ENCODE results near the gene CROCC. TPM values are rescaled to one million over a fixed set of nuclear protein-coding genes. Genes with fewer than 3 reads are reported as not detected.

Gene CROCC
- total and polyA plus RNA-seq, 4 donors, result 2.9 to 8.3 (median 5.1) TPM

DNA sequence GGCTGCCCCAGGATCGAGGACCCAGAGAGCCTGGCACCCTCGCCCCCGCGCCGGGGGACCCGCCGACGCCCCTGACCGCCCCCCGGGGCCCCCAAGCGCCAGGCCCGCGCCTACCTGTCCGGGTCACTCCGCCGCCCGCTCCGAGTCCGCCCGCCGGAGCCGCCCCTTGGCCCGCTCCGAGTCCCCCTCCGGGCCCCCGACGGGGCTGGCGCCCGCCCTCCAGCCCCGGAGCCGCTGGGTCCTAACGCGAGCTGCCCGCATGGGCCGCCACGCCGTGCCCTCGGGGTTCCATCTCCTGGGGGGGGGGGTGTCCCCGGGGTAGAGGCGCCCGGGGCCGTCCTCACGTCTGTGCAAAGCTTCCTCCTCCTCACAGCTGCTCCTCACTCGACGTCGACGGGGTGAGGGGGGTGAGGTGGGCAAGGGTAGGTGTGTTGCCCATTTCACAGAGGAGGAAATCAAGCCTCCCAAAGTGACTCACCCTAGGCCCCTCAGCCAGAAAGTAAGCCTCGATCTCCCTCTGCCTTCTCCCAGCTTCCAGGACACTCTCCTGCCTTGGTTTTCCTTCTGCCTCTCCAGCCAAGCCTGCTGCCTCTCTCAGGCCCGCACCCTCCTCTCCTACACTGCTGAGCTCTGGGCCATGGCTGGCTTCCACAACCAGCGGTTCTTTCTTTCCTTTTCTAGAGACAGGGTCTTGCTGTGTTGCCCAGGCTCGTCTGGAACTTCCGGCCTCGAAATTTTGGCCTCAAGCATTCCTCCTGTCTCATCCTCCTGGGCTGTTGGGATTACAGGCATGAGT lies 58.9 kb downstream of the CROCC start, which contains the start of gene MFAP2 (continued):
- TF ChIP-seq, protein P1, sequence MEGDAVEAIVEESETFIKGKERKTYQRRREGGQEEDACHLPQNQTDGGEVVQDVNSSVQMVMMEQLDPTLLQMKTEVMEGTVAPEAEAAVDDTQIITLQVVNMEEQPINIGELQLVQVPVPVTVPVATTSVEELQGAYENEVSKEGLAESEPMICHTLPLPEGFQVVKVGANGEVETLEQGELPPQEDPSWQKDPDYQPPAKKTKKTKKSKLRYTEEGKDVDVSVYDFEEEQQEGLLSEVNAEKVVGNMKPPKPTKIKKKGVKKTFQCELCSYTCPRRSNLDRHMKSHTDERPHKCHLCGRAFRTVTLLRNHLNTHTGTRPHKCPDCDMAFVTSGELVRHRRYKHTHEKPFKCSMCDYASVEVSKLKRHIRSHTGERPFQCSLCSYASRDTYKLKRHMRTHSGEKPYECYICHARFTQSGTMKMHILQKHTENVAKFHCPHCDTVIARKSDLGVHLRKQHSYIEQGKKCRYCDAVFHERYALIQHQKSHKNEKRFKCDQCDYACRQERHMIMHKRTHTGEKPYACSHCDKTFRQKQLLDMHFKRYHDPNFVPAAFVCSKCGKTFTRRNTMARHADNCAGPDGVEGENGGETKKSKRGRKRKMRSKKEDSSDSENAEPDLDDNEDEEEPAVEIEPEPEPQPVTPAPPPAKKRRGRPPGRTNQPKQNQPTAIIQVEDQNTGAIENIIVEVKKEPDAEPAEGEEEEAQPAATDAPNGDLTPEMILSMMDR (IDR thresholded peaks at IDR 0.05; ENCODE audit: low read depth, low read length, missing input control), result no peak
- TF ChIP-seq JUND (IDR thresholded peaks at IDR 0.05), result no peak
- no peak for TF ChIP-seq GABPA (IDR thresholded peaks at IDR 0.05 in 1 of 2, conservative IDR thresholded peaks at IDR 0.05 in 1 of 2)
- TF ChIP-seq, protein P2, sequence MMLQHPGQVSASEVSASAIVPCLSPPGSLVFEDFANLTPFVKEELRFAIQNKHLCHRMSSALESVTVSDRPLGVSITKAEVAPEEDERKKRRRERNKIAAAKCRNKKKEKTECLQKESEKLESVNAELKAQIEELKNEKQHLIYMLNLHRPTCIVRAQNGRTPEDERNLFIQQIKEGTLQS (IDR thresholded peaks at IDR 0.05), result no peak
- TF ChIP-seq EGR1 (IDR thresholded peaks at IDR 0.05; ENCODE audit: low read depth in 2 of 2), result no peak
- no peak for TF ChIP-seq FOXA2 (IDR thresholded peaks at IDR 0.05)

DNA sequence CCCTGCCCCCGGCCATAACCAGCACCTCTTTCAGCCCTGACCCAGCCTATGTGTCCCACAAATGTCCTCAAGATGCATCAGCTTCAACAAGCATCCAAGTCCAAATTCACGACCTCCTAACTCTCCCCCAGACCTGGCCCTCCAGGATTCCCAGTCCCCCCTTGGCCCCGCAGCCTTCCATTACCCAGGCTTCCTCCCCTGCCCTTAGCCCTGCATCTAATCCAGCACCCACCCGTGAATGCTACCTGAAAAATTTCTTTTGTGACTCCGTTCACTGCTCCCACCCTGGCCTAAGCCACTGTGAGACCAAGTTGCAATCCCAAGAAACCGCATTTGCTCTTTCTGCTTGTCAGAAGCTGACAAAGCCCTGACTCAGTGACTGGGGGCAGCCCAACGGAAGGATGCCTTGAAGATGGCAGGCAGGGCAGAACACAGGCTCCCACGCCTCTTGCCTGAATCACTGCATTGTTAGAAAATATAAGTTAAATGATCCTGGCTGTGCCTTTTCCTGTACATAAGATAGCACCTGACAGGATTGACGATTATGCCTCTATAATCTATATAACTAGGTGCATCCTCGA lies 59.6 kb downstream of the CROCC start:
- H3K9ac ChIP-seq (ENCODE audit: low read depth in 1 of 2, low read length in 2 of 2), result no peak overlapping the region
- 89% methylated on average over 10 of the region's 10 CpGs for WGBS
- H3K27me3 ChIP-seq (ENCODE audit: control insufficient read depth in 4 of 4, insufficient read depth in 4 of 4, low read length in 3 of 4), result peaks cover 0 to 2% (median 0%) of the 10 kb centered on the region in 4 donors
- peaks cover 0 to 4% (median 0%) of the 10 kb centered on the region in 4 donors for H3K4me1 ChIP-seq (ENCODE audit: control insufficient read depth in 4 of 4, insufficient read depth in 4 of 4, low read length in 3 of 4)
- DNase-seq (ENCODE audit: low spot score), result no peak
- H3K36me3 ChIP-seq (ENCODE audit: control insufficient read depth in 4 of 4, insufficient read depth in 3 of 4, low read depth in 1 of 4, low read length in 3 of 4), result peaks cover 0 to 5% (median under 1%) of the 10 kb centered on the region in 4 donors
- no peak overlapping the region for H3K27ac ChIP-seq (ENCODE audit: low read depth in 1 of 2, low read length in 2 of 2)
- no peaks in the 10 kb centered on the region for H3K9me3 ChIP-seq (ENCODE audit: control insufficient read depth in 4 of 4, low read length in 3 of 4)
- no peak overlapping the region for H3K4me3 ChIP-seq (ENCODE audit: low read depth in 1 of 3, low read length in 3 of 3)
- TF ChIP-seq TAF1 (conservative IDR thresholded peaks at IDR 0.05) (no peak), NR2F2 (IDR thresholded peaks at IDR 0.05) (no peak), SP1 (IDR thresholded peaks at IDR 0.05) (no peak), RAD21 (IDR thresholded peaks at IDR 0.05) (no peak), YY1 (IDR thresholded peaks at IDR 0.05) (no peak), JUND (IDR thresholded peaks at IDR 0.05) (no peak), HNF4G (IDR thresholded peaks at IDR 0.05) (no peak), FOXA2 (IDR thresholded peaks at IDR 0.05) (no peak), EGR1 (IDR thresholded peaks at IDR 0.05; ENCODE audit: low read depth in 2 of 2) (no peak), FOXA1 (IDR thresholded peaks at IDR 0.05) (no peak), RXRA (IDR thresholded peaks at IDR 0.05) (no peak), HNF4A (conservative IDR thresholded peaks at IDR 0.05) (no peak), GABPA (IDR thresholded peaks at IDR 0.05 in 1 of 2, conservative IDR thresholded peaks at IDR 0.05 in 1 of 2) (no peak)
- TF ChIP-seq, protein P3, sequence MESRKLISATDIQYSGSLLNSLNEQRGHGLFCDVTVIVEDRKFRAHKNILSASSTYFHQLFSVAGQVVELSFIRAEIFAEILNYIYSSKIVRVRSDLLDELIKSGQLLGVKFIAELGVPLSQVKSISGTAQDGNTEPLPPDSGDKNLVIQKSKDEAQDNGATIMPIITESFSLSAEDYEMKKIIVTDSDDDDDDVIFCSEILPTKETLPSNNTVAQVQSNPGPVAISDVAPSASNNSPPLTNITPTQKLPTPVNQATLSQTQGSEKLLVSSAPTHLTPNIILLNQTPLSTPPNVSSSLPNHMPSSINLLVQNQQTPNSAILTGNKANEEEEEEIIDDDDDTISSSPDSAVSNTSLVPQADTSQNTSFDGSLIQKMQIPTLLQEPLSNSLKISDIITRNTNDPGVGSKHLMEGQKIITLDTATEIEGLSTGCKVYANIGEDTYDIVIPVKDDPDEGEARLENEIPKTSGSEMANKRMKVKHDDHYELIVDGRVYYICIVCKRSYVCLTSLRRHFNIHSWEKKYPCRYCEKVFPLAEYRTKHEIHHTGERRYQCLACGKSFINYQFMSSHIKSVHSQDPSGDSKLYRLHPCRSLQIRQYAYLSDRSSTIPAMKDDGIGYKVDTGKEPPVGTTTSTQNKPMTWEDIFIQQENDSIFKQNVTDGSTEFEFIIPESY (IDR thresholded peaks at IDR 0.05), result no peak
- TF ChIP-seq, protein P4, sequence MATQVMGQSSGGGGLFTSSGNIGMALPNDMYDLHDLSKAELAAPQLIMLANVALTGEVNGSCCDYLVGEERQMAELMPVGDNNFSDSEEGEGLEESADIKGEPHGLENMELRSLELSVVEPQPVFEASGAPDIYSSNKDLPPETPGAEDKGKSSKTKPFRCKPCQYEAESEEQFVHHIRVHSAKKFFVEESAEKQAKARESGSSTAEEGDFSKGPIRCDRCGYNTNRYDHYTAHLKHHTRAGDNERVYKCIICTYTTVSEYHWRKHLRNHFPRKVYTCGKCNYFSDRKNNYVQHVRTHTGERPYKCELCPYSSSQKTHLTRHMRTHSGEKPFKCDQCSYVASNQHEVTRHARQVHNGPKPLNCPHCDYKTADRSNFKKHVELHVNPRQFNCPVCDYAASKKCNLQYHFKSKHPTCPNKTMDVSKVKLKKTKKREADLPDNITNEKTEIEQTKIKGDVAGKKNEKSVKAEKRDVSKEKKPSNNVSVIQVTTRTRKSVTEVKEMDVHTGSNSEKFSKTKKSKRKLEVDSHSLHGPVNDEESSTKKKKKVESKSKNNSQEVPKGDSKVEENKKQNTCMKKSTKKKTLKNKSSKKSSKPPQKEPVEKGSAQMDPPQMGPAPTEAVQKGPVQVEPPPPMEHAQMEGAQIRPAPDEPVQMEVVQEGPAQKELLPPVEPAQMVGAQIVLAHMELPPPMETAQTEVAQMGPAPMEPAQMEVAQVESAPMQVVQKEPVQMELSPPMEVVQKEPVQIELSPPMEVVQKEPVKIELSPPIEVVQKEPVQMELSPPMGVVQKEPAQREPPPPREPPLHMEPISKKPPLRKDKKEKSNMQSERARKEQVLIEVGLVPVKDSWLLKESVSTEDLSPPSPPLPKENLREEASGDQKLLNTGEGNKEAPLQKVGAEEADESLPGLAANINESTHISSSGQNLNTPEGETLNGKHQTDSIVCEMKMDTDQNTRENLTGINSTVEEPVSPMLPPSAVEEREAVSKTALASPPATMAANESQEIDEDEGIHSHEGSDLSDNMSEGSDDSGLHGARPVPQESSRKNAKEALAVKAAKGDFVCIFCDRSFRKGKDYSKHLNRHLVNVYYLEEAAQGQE (IDR thresholded peaks at IDR 0.05), result no peak
- TF ChIP-seq, protein P2 (IDR thresholded peaks at IDR 0.05), result no peak
- TF ChIP-seq, protein P5, sequence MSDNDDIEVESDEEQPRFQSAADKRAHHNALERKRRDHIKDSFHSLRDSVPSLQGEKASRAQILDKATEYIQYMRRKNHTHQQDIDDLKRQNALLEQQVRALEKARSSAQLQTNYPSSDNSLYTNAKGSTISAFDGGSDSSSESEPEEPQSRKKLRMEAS (IDR thresholded peaks at IDR 0.05), result no peak
- TF ChIP-seq, protein P1 (IDR thresholded peaks at IDR 0.05; ENCODE audit: low read depth, low read length, missing input control), result no peak
